ENCODE measurements around the gene EPN3.

GRCh38 chr17:50505591-50506130 is 26.9 kb upstream of the EPN3 start:
- TF ChIP-seq CTCF (IDR thresholded peaks at IDR 0.05) = no peak
- TF ChIP-seq SIN3A (IDR thresholded peaks at IDR 0.05; ENCODE audit: borderline replicate concordance, low read depth, low read length) = no peak
- no peak for TF ChIP-seq POLR2AphosphoS5 (IDR thresholded peaks at IDR 0.05; ENCODE audit: low read depth, low read length)
- no peak for TF ChIP-seq USF2 (IDR thresholded peaks at IDR 0.05; ENCODE audit: borderline replicate concordance, low read depth, low read length)
- TF ChIP-seq MAX (IDR thresholded peaks at IDR 0.05; ENCODE audit: low read depth) = no peak
- TF ChIP-seq ZBTB33 (IDR thresholded peaks at IDR 0.05; ENCODE audit: borderline replicate concordance, low read depth) = no peak
- no peak for TF ChIP-seq TAF1 (IDR thresholded peaks at IDR 0.05; ENCODE audit: borderline replicate concordance, low read depth, low read length)
- no peak for TF ChIP-seq GABPA (IDR thresholded peaks at IDR 0.05; ENCODE audit: low read depth)
- TF ChIP-seq RCOR1 (IDR thresholded peaks at IDR 0.05; ENCODE audit: low read length) = no peak
- no peak for TF ChIP-seq EZH2phosphoT487 (IDR thresholded peaks at IDR 0.05; ENCODE audit: borderline replicate concordance, low read depth)
- TF ChIP-seq FOXM1 (IDR thresholded peaks at IDR 0.05; ENCODE audit: low read depth) = no peak
- no peak for TF ChIP-seq RXRA (IDR thresholded peaks at IDR 0.05; ENCODE audit: borderline replicate concordance, low read depth)
- no peak for TF ChIP-seq MXI1 (IDR thresholded peaks at IDR 0.05; ENCODE audit: low read depth, low read length)
